Measurements from ENCODE around the gene BIN1.

The BIN1 gene

DNA sequence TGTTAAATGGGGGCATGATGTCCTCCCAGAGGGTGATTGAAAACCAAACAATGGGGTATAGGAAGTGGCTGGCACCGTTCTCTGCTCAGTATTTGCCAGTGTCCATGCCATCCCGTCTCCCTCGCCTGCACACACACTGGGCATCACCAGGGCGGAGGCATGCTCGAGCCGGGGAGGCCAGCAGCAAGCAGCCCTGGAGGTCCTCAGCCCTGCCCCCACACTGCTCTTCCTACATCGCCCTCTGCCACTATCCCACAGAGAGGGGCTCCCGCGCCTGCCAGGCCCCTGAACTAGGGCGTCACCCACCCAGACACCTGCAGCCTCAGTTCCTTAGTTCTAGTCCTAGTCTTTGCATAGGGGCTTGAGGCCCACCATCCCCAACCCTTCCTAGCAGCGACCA lies 50.9 kb downstream of the BIN1 start:
- H3K27ac ChIP-seq (ENCODE audit: low read depth, low read length) = no peak overlapping the region
- H3K4me3 ChIP-seq (ENCODE audit: low read depth, low read length) = no peak overlapping the region
- H3K9me3 ChIP-seq (ENCODE audit: control insufficient read depth, insufficient read depth, low read length) = no peaks in the 10 kb centered on the region
- no peak overlapping the region for H3K9ac ChIP-seq (ENCODE audit: low read depth, low read length)
- H3K36me3 ChIP-seq (ENCODE audit: control insufficient read depth, insufficient read depth, low read length) = no peaks in the 10 kb centered on the region
- H3K27me3 ChIP-seq (ENCODE audit: control insufficient read depth, insufficient read depth, low read length) = no peaks in the 10 kb centered on the region
- H3K4me1 ChIP-seq (ENCODE audit: control insufficient read depth, insufficient read depth, low read length) = no peaks in the 10 kb centered on the region

DNA sequence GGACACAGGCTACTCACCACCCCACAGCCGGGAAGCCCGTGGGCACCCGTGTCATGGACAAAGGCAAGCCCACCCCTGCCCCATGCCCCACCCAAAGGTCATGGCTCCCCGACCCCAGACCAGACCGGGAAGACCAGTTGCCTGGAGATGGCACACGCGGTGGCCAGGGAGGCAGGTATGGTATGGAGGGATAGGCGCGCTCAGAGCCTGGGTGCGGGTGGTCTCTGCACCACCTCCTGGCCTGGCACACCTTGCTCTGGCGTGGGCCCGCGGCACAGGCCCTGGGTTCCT lies 51.2 kb downstream of the BIN1 start:
- no peak overlapping the region for H3K9ac ChIP-seq (ENCODE audit: low read depth, low read length)
- H3K4me1 ChIP-seq (ENCODE audit: control insufficient read depth, insufficient read depth, low read length) = no peaks in the 10 kb centered on the region
- H3K27ac ChIP-seq (ENCODE audit: low read depth, low read length) = no peak overlapping the region
- no peaks in the 10 kb centered on the region for H3K9me3 ChIP-seq (ENCODE audit: control insufficient read depth, insufficient read depth, low read length)
- no peak overlapping the region for H3K4me3 ChIP-seq (ENCODE audit: low read depth, low read length)
- no peaks in the 10 kb centered on the region for H3K36me3 ChIP-seq (ENCODE audit: control insufficient read depth, insufficient read depth, low read length)
- H3K27me3 ChIP-seq (ENCODE audit: control insufficient read depth, insufficient read depth, low read length) = no peaks in the 10 kb centered on the region

DNA sequence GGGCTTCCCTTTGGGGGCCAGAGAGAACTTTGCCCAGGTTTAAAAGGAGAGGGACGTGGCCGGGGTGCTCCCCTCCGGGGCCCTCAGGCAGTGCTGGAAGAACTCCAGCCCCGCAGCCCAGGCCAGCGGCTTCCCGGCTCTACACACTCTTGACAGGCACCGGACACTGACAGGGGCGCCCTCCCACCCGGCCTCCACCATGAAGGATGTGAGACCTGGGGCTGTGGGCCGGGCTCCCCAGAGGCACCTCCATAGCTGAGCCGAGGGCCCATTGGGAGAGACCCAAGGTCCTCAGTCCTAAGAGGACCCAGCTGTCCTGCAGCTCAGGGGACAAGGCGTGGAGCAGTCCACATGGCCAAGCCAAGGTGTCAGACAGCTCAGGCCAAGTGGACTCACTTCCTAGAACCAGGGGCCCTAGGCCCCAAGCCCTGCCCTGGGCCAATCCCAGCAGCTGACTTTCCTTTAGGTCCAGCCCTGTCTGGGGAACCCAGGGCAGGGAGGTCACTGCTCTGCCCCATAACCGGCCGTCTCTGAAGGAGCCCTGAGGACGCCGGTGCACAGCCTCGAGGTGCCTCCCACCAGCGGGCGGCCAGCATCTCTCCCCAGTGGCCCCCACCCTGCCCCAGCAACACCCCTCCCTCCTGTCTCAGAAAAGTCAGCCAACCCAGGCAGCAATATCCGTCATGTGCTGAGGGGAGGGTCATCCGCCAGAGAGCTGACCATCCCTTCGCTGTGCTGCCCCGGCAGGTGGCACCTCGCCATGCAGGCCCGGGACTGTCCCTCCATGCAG lies 51.8 kb downstream of the BIN1 start:
- H3K4me1 ChIP-seq (ENCODE audit: control insufficient read depth, insufficient read depth, low read length) = no peaks in the 10 kb centered on the region
- H3K9me3 ChIP-seq (ENCODE audit: control insufficient read depth, insufficient read depth, low read length) = no peaks in the 10 kb centered on the region
- H3K27me3 ChIP-seq (ENCODE audit: control insufficient read depth, insufficient read depth, low read length) = no peaks in the 10 kb centered on the region
- H3K4me3 ChIP-seq (ENCODE audit: low read depth, low read length) = no peak overlapping the region
- no peaks in the 10 kb centered on the region for H3K36me3 ChIP-seq (ENCODE audit: control insufficient read depth, insufficient read depth, low read length)
- H3K9ac ChIP-seq (ENCODE audit: low read depth, low read length) = no peak overlapping the region
- H3K27ac ChIP-seq (ENCODE audit: low read depth, low read length) = no peak overlapping the region

DNA sequence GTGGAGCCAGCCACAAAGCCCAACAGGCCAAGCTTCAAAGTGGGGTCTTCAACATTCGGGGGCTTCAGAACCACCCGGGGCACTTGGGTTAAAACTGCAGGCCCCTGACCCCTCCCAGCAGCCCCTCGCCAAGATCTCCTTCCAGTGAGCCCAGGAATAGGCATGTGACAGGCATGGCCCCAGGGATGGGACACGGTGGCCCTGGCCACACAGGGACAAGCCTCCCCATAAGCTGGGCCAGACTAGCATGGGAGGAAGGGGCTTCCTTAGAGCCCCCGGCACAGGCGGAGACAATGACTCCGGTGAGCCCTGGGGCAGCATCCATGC lies 52.4 kb downstream of the BIN1 start:
- no peak overlapping the region for H3K4me3 ChIP-seq (ENCODE audit: low read depth, low read length)
- H3K9ac ChIP-seq (ENCODE audit: low read depth, low read length) = no peak overlapping the region
- H3K27ac ChIP-seq (ENCODE audit: low read depth, low read length) = no peak overlapping the region
- H3K4me1 ChIP-seq (ENCODE audit: control insufficient read depth, insufficient read depth, low read length) = no peaks in the 10 kb centered on the region
- no peaks in the 10 kb centered on the region for H3K9me3 ChIP-seq (ENCODE audit: control insufficient read depth, insufficient read depth, low read length)
- no peaks in the 10 kb centered on the region for H3K36me3 ChIP-seq (ENCODE audit: control insufficient read depth, insufficient read depth, low read length)
- H3K27me3 ChIP-seq (ENCODE audit: control insufficient read depth, insufficient read depth, low read length) = no peaks in the 10 kb centered on the region

DNA sequence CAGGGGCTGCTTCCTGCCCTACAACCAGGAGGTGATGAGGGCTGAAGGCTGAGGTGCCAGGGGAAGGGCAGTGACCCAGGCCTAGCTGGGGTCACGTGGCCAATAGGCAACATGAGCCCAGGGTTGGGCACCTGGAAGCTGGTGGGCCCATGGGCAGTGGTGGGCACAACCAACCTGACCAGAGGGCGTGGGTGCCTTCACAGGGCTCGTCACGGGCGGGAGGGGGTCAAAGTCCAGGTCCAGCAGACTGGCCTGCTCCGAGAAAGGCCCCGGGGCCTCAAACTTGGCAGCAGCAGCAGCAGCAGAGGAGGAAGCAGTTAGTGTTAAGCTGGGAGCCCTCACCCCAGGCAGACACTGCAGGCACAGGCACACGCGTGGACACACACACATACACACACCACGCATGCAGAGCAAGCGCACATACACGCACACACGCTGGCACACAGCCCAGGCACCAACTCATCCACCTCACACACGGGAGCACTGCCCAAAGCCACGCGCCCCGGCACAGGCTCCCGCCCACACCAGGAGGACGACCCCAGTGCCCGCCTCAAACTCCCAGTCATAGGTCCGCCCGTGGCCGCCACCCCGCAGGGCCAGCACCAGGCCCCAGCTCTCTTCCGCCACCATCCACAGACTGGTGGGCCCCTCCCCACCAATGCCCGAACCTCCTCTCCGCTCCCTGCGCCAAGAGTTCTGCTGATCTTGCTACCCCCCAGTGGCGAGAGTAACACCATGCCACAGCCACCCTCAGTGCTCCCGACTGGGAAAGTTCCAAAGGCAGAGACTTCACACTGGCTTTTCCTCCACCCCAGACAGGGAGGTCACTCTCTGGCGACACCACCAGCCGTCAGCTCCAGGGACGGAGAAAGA lies 53.0 kb downstream of the BIN1 start:
- Histone ChIP-seq H3K27ac (ENCODE audit: low read depth, low read length) (no peak overlapping the region), H3K27me3 (ENCODE audit: control insufficient read depth, insufficient read depth, low read length) (no peaks in the 10 kb centered on the region), H3K9ac (ENCODE audit: low read depth, low read length) (no peak overlapping the region), H3K4me3 (ENCODE audit: low read depth, low read length) (no peak overlapping the region), H3K4me1 (ENCODE audit: control insufficient read depth, insufficient read depth, low read length) (no peaks in the 10 kb centered on the region), H3K36me3 (ENCODE audit: control insufficient read depth, insufficient read depth, low read length) (no peaks in the 10 kb centered on the region), H3K9me3 (ENCODE audit: control insufficient read depth, insufficient read depth, low read length) (no peaks in the 10 kb centered on the region)

DNA sequence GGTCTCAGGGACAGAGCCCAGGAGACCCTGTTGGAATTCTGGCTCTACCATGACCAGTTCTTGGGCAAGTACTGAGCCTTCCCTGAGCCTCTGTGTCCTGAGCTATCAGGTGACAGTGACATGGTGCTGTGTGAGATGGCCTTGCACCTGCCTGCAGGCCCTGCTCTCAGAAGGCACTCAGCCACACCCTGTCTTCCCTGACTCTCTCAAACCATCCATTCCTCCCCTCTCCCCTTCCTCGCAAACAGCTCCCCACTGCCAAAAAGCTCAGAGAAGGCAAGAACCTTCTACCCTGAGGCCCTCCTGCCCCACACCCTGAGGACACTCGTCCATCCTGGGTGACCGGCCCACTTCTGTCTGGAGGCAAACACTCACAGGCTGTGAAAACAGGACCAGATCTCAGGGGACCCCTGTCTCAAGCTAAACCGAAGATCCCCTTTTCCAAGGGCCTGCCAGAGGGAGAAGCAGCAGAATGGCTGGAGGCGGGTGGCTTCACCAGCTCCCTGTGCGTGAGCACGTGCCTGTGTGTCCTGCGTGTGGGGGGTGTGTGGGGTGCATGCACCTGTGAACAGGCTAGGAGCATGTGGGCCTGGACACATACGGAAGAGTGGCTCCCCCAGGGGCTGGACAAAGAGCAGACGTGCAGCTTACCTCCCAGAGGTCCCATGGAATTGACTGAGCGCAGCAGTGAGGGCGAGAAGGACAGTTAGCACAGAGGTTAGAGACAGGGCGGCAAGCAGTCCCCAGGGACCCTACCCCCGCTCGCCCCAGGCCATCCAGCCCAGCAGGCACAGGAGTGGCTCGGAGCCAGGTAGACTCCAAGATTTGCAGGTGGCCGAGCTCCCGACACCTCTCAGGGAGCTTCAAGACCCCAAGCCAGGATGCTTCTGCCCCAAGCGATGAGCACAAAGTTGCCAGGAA lies 53.9 kb downstream of the BIN1 start:
- no peaks in the 10 kb centered on the region for H3K27me3 ChIP-seq (ENCODE audit: control insufficient read depth, insufficient read depth, low read length)
- no peak overlapping the region for H3K4me3 ChIP-seq (ENCODE audit: low read depth, low read length)
- no peak overlapping the region for H3K27ac ChIP-seq (ENCODE audit: low read depth, low read length)
- H3K36me3 ChIP-seq (ENCODE audit: control insufficient read depth, insufficient read depth, low read length) = no peaks in the 10 kb centered on the region
- no peak overlapping the region for H3K9ac ChIP-seq (ENCODE audit: low read depth, low read length)
- no peaks in the 10 kb centered on the region for H3K9me3 ChIP-seq (ENCODE audit: control insufficient read depth, insufficient read depth, low read length)
- no peaks in the 10 kb centered on the region for H3K4me1 ChIP-seq (ENCODE audit: control insufficient read depth, insufficient read depth, low read length)

DNA sequence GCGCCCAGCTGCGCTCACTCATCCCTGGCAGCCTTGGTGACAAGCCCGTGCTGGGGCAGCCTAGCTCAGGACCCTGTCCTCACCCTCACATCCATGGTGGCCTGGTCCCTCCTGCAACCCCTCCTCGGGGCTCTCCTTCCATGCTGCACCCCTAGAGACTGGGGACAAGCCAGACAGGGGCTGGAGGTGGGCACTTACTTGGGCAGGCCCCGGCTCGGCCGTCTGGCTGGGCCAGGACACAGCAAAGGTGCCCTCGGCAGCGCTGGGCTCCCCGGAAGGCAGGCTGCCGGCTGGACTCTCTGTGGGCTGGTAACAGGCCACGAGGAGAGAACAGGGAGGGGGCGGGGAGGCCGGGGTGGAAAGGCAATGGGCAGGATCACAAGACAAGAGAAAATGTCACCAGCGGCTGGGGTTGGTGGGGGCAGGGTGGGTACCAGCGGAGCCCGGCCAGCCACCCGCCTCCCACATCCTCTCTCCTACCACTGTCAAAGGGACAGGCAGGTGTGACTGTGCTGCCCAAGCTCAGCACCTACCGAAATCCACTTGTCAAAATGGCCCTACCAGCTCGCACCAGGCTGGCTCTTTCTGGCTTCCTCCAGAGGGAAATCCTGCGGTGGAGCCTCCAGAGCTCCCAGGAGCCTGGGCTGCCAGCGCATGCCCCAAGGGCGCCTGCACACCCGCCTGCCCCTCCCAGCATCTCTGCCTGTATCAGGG lies 54.7 kb downstream of the BIN1 start:
- Histone ChIP-seq H3K4me1 (ENCODE audit: control insufficient read depth, insufficient read depth, low read length) (no peaks in the 10 kb centered on the region), H3K27me3 (ENCODE audit: control insufficient read depth, insufficient read depth, low read length) (no peaks in the 10 kb centered on the region), H3K36me3 (ENCODE audit: control insufficient read depth, insufficient read depth, low read length) (no peaks in the 10 kb centered on the region), H3K27ac (ENCODE audit: low read depth, low read length) (no peak overlapping the region), H3K4me3 (ENCODE audit: low read depth, low read length) (no peak overlapping the region), H3K9ac (ENCODE audit: low read depth, low read length) (no peak overlapping the region), H3K9me3 (ENCODE audit: control insufficient read depth, insufficient read depth, low read length) (no peaks in the 10 kb centered on the region)

DNA sequence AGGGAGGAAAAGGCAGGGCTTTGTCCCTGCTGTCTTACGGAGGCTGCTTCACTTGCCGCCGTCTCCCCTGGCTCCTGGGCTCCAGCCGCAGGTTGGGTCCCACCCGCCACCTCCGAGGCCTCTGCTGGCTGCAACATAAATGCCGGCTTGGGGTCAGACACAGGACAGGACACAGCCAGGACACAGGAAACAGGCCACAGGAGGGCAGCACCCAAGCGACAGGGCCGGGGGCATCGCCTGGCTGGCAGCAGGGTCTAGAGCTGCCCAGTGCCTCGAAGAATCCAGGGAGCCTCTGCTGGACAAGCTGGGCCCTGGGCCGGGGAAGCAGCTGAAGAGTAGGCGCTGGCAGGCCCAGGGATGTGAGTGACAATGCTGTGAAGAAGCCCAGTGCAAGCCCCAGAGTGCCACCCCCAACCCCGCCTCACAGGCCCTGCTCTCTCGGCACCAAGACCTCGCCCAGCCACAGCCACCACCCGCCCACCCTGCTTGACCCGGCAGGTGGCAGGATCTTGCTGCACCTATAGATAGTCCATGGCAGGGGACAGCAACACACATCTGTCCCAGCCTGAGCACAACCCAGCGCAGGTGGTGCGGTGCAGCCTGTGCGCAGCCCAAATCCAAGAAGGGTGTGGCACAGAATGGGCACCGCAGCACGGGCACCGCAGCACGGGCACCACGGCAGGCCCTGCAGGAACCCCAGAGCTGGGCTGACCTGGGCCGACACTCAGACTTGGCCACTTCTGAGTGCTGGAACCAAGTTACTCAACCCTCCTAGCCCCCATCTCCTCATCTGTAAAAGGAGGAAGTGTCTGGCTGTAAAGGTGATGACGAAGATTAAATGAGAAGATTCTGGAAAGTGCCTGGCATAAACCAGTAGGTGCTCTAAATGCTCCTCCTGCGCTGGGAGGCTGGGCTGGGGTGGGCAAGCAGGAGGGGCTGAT lies 55.6 kb downstream of the BIN1 start:
- Histone ChIP-seq H3K36me3 (ENCODE audit: control insufficient read depth, insufficient read depth, low read length) (no peaks in the 10 kb centered on the region), H3K4me3 (ENCODE audit: low read depth, low read length) (no peak overlapping the region), H3K9ac (ENCODE audit: low read depth, low read length) (no peak overlapping the region), H3K9me3 (ENCODE audit: control insufficient read depth, insufficient read depth, low read length) (no peaks in the 10 kb centered on the region), H3K27me3 (ENCODE audit: control insufficient read depth, insufficient read depth, low read length) (no peaks in the 10 kb centered on the region), H3K4me1 (ENCODE audit: control insufficient read depth, insufficient read depth, low read length) (no peaks in the 10 kb centered on the region), H3K27ac (ENCODE audit: low read depth, low read length) (no peak overlapping the region)

DNA sequence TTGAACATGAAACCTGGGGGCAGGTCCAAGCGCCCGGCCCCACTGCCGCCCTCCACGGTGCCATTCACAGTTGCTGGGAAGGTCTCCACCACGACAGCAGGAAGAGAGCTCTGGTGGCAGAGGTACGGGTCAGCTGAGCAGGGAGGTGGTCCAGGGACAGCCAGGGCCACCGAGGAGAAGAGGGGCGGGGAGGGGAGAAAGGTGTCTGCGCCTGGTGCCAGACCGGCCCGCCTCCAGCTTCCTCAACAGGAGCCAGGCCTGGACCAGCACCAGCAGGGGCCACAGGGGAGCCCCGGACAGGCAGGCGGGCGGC lies 56.2 kb downstream of the BIN1 start:
- no peak overlapping the region for H3K27ac ChIP-seq (ENCODE audit: low read depth, low read length)
- H3K36me3 ChIP-seq (ENCODE audit: control insufficient read depth, insufficient read depth, low read length) = no peaks in the 10 kb centered on the region
- H3K4me3 ChIP-seq (ENCODE audit: low read depth, low read length) = no peak overlapping the region
- H3K4me1 ChIP-seq (ENCODE audit: control insufficient read depth, insufficient read depth, low read length) = no peaks in the 10 kb centered on the region
- H3K9me3 ChIP-seq (ENCODE audit: control insufficient read depth, insufficient read depth, low read length) = no peaks in the 10 kb centered on the region
- H3K9ac ChIP-seq (ENCODE audit: low read depth, low read length) = no peak overlapping the region
- no peaks in the 10 kb centered on the region for H3K27me3 ChIP-seq (ENCODE audit: control insufficient read depth, insufficient read depth, low read length)

All from HUES48 (cell line).